GM19035 (cell line): ENCODE data around the gene CD1C.
"Not testable (repeated sequence)": the region's sequence is repeated elsewhere in the genome, so short reads cannot be mapped to it uniquely, and the experiment has no call there.

Source experiments
- ATAC-seq: cut with Tn5 transposase; IDR thresholded peaks from one replicate; pipeline ENCODE4 v1.9.1; 2021; ENCODE audit not compliant: unreplicated experiment

Gene CD1C

GRCh38 chr1:158328426-158328825 lies 38.7 kb downstream of the CD1C start:
- no peak for ATAC-seq

- no peak for ATAC-seq
Observed at GRCh38 chr1:158329300-158329699, 39.6 kb downstream of the CD1C start.

DNA sequence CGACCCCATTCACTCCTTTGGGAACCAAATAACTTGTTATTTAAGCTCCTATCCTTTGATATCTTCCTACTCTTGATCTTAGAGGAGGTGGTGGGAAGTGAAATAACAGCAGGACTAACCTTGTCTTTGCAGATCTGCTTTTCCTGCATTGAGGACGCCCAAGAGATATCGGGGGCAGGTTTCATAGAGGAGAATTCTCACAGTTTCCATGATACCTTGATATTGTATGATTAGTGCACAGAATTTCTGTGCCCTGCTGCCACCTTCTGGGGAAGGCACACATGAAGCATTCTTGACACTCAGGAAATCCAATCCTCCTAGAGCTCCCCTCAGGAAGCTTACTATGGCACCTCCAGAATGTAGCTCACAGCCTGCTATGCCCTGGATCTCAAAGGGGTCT lies 40.0 kb downstream of the CD1C start:
- no peak for ATAC-seq

DNA sequence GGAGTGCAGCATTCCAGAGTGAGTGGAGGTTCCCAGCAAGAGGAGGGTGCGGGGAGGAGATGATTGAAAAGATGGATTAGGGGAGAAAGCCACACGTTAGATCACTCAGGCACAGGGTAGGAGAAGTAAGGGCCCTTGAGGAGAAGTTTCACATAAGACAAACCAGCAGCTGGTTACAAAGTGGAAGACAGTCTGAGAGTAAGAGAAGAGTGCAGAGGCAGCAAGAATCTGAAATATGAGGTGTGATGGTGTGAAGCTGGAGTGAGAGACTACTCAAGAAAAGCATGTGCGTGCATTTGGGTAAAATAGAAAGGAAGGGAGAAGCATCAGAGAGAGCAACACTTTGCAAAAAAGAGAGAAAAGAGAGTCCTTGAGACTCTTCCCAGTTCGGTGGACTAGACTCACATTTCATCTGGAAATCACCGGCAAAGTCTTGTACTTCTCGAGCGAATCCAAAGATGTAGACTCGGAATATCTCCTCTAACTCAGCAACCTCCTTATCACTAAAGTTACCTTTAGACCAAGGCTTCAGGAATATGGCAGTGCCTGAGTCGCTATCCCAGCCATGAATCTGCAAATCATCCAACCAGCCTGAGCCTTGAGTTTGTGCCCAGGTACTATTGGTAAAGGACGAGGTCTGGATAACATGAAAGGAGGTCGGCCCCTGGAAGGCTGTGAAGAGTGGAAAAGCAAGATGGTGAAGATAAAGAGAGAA lies 40.8 kb downstream of the CD1C start:
- ATAC-seq, result no peak

DNA sequence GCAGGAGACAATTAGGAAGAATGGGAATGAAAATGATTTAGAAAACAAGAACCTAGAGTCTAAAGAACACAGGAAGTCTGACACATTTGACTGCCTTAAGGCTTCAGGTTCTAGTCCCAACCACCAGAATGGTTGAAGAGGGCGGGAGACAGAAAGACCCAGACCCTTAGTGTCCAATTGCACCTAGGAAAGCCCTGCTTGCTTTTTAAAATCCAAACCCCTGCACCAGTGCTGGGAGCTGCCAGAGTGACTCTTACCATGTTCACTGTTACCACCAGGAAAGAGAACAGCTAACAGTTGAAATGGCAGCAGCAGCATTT lies 41.3 kb downstream of the CD1C start:
- no peak for ATAC-seq

DNA sequence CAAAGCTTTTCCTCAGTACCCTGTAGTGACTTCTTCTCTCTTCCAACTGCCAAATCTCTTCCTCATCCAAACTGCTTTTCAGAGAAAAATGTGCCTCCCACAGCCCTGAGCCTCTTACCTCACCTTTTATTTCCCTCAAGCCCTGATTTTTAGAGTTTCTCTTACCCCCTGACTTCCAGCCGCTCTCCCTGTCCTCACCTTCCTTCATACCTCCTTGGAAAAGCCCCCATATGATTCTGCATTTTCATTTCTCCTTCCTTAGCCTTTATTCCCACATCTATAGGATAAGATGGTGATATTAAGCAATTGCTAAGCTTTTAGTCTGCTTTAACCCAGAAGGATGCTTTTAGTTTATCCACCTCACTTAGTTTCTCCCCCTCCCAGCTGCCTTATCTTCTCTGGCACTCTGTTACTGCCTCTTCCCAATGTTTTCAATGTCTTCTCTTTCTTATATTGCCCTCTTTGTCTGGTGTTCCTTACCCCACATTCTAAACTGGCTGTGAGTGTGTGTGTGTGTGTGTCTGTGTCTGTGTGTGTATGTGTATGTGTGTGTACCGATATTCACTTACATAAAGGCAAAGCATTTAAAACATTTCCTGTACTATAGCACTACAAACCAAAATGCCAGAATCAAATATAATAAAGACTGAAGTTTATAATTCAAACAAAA lies 41.9 kb downstream of the CD1C start, which contains the start of gene CD1B:
Gene CD1B (minus strand): TSS at position 51 of the 670 bp plus-strand sequence. CDS start 108 bp downstream, outside the sequence.
- no peak for ATAC-seq

DNA sequence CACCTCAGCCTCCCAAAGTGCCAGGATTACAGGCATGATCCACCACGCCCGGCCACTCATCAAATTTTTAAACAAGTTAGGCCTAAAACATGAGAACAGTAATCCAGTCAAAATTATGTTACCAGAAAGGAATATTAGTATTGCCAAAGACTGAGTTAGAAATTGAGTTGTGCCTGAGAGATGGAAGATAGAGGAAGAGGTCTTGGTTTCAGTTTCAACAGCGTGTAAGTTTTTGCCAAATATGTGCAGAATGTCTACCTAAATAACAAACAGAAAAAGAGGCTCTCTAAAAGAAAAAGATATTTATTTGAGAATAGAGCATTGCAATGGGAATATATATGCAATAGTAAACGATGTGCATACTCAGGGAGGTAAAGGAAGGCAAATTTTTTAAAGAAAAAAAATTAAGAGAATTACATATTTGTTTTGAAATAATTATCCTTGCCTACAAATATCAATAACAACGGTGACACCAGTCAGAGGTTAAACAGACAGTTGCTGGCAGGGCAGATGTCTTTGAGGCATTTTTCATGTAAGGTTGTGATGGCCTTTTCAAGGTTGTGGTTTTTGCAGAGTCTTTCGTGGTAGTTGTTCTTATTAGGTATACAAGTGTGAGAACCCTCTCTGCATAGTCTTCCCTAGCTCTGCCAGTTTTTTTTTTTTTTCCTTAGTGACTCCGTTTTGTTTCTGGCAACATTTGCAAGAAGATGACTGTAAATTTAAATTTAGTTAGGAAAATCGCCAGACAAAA lies 43.9 kb downstream of the CD1C start:
- ATAC-seq, result no peak

GRCh38 chr1:158334526-158335212 lies 44.9 kb downstream of the CD1C start:
- no peak for ATAC-seq

DNA sequence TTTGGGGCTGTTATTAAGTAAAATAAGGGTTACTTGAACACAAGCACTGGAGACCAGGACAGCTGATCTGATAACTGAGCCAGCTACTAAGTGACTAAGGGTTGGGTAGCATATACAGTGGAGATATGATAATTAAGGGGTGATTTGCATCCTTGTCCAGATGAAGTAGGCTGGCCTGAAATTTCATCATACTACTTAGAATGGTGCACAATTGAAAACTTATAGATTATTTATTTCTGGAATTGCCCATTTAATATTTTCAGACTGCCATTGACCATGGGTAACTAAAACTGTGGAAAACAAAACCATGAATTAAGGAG lies 45.5 kb downstream of the CD1C start:
- no peak for ATAC-seq

- not testable (repeated sequence) for ATAC-seq
Observed at GRCh38 chr1:158336413-158336812, 46.7 kb downstream of the CD1C start.
